ENCODE data around the gene RAB12. TPM values are rescaled to one million over a fixed set of nuclear protein-coding genes. Genes with fewer than 3 reads are reported as not detected.
A peak's percentile ranks its signal among the peaks of the same experiment; 100 is the strongest.

The RAB12 gene
- total and polyA plus RNA-seq, 2 of the 8 experiments (the other 6 are each of a cell fraction or from before 2014, with no cell fraction given): 19.7 to 45.9 TPM

DNA sequence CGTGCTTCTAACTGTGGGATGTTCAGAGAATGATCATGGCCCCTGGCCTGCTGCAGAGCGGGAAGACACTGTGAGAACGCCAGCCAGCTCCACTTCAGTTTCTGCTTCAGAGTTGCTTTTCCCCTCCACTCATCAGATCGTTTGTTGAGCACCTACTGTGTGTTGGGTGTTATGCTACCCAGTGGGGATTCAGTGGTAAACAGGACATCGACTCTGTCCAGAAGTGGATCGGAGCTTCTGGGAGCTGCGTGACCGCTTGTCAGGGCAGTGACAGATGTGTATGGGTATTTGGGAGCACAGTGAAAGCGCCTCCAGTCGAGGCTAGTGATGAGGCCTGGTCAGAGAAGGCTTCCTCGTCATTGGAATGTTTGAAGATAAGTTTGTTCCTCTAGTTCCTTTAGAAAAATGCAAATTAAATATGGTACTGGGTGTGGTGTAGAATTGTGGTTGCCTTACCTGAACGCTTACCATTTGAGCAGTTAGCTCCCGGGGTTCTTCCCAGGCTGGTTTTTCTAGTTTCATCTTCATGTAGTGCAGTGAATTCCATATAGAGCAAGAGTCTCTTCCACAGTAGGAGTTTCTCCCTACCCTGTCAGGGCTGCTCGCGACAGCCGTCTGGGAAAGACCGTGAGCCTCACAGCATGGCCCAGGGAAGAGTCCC lies 2.8 kb downstream of the RAB12 start:
- Histone ChIP-seq H4K20me1 (replicated peaks in 1 of 2; ENCODE audit: control insufficient read depth in 1 of 2, insufficient read depth in 2 of 2, low read length in 2 of 2) (peaks cover 19 to 29% of the 10 kb centered on the region in 2 experiments), H3K4me3 (ENCODE audit: extremely low read depth in 1 of 4, insufficient read depth in 2 of 4, low read depth in 3 of 4, low read length in 4 of 4) (peak overlapping the region; percentile 8 to 99 (median 52); a peak in 5 of 8 replicates), H2BK5ac (ENCODE audit: low read depth, low read length) (no peak overlapping the region), H3K4ac (replicated peaks; ENCODE audit: insufficient read length, low read depth, low read length) (no peak overlapping the region), H3K36me3 (ENCODE audit: control insufficient read depth in 2 of 4, insufficient read depth in 4 of 4, low read length in 3 of 4) (peaks cover 0 to 8% (median 2%) of the 10 kb centered on the region in 4 experiments; a peak in 3 of 8 replicates), H3K9ac (replicated peaks in 1 of 4; ENCODE audit: extremely low read depth in 1 of 4, low read depth in 3 of 4, low read length in 3 of 4) (no peak overlapping the region), H2BK12ac (ENCODE audit: low read depth, low read length) (no peak overlapping the region), H3K23me2 (ENCODE audit: low read depth, low read length) (peaks cover 7% of the 10 kb centered on the region; the same call in 1 of the 2 replicates), H3K79me1 (ENCODE audit: low read depth, low read length) (0 out of 2 replicates have a peak, but pooled peaks cover 8% of the 10 kb centered on the region), H2AK5ac (ENCODE audit: low read depth, low read length) (no peak overlapping the region), H3K79me2 (ENCODE audit: control insufficient read depth in 1 of 2, insufficient read depth in 2 of 2, low read length in 2 of 2) (peaks cover 38 to 75% of the 10 kb centered on the region in 2 experiments), H4K91ac (replicated peaks; ENCODE audit: insufficient read length, low read length) (no peak overlapping the region), H2AFZ (ENCODE audit: low read length) (no peak overlapping the region), H3K56ac (replicated peaks; ENCODE audit: insufficient read length, low read depth, low read length) (no peak overlapping the region), H4K5ac (ENCODE audit: insufficient read length, low read depth, low read length) (no peak overlapping the region), H3K27ac (ENCODE audit: low read depth, low read length) (no peak overlapping the region), H4K8ac (ENCODE audit: extremely low read depth, insufficient read depth, low read length) (no peak overlapping the region), H2BK15ac (ENCODE audit: low read length) (no peak overlapping the region), H3K14ac (ENCODE audit: insufficient read length) (no peak overlapping the region), H3K4me1 (replicated peaks in 1 of 4; ENCODE audit: control insufficient read depth in 3 of 4, insufficient read depth in 4 of 4, low read length in 3 of 4) (peaks cover 8 to 24% (median 12%) of the 10 kb centered on the region in 4 experiments), H3K23ac (ENCODE audit: insufficient read length) (no peak overlapping the region), H3K27me3 (replicated peaks in 1 of 4; ENCODE audit: control insufficient read depth in 3 of 4, extremely low read depth in 1 of 4, insufficient read depth in 3 of 4, low read length in 3 of 4) (peaks cover 0 to 9% (median 5%) of the 10 kb centered on the region in 4 experiments; a peak in 2 of 7 replicates), H2BK120ac (replicated peaks; ENCODE audit: low read depth, low read length) (no peak overlapping the region), H2BK20ac (ENCODE audit: low read length) (no peak overlapping the region), H3K4me2 (ENCODE audit: insufficient read depth in 1 of 2, low read depth in 2 of 2, low read length in 2 of 2) (peak overlapping the region; percentile 68 to 81), H3K9me3 (ENCODE audit: insufficient read depth in 2 of 2, low read depth in 1 of 2, low read length in 1 of 2) (no peaks in the 10 kb centered on the region), H3K18ac (ENCODE audit: extremely low read depth, low read length) (no peak overlapping the region)
- POLR2A ChIA-PET (ENCODE audit: partially characterized antibody): interaction anchor here (0.9 to 1.1 kb wide), 4 partner anchors 8 to 19 kb away, joined by 3 read pairs; no protein-coding TSS in a partner anchor
- WGBS, 2 experiments (ENCODE audit: extremely low coverage in 1 of 2, insufficient coverage in 1 of 2, insufficient read length in 1 of 2, insufficient replicate concordance in 2 of 2, low coverage in 1 of 2, low lambda C conversion rate in 2 of 2, missing lambda C conversion rate in 1 of 2): 77% methylated on average over 17 of the region's 17 CpGs; no CpG with 5 or more reads in 1 of the 2 experiments
- FAIRE-seq: no peak
- DNase-seq (ENCODE audit: low read depth in 1 of 2, low spot score in 2 of 2): no peak
- CTCF ChIA-PET (ENCODE audit: partially characterized antibody): interaction anchor here (0.6 to 1.1 kb wide), 3 partner anchors 20 to 328 kb away, joined by 3 to 4 read pairs (median 3); no protein-coding TSS in a partner anchor
- TF ChIP-seq NRF1 (IDR thresholded peaks at IDR 0.05; ENCODE audit: low read depth, low read length) (no peak), EZH2 (IDR thresholded peaks at IDR 0.05; ENCODE audit: low read depth, low read length, severe bottlenecking) (no peak), RFX5 (IDR thresholded peaks at IDR 0.05; ENCODE audit: borderline replicate concordance, low read depth, low read length) (no peak), CEBPB (IDR thresholded peaks at IDR 0.05; ENCODE audit: low read depth, low read length) (no peak), CHD1 (IDR thresholded peaks at IDR 0.05; ENCODE audit: low read depth, low read length) (no peak), SIN3A (conservative IDR thresholded peaks at IDR 0.05 in 1 of 2, IDR thresholded peaks at IDR 0.05 in 1 of 2; ENCODE audit: low read depth in 1 of 2, low read length in 2 of 2) (no peak), TAF1 (IDR thresholded peaks at IDR 0.05; ENCODE audit: low read depth, low read length) (no peak), SRF (IDR thresholded peaks at IDR 0.05; ENCODE audit: low read depth, low read length) (no peak), SP1 (IDR thresholded peaks at IDR 0.05; ENCODE audit: low read depth, low read length) (no peak), PHF8 (conservative IDR thresholded peaks at IDR 0.05; ENCODE audit: low read depth, low read length) (no peak), SUZ12 (IDR thresholded peaks at IDR 0.05; ENCODE audit: low read length) (no peak), EP300 (IDR thresholded peaks at IDR 0.05; ENCODE audit: borderline replicate concordance in 1 of 2, low read depth in 2 of 2, low read length in 2 of 2) (no peak)
